NCI-H524 treated with DMSO at 0.1 percent for 48 hours (cell line): Measurements from ENCODE around the gene TNFAIP3.
"Not testable (repeated sequence)": the region's sequence is repeated elsewhere in the genome, so short reads cannot be mapped to it uniquely, and the experiment has no call there.

Experiments used
- DNase-seq: peaks from one replicate; lab custom pipeline; 2025; lab: John Stamatoyannopoulos, UW

The TNFAIP3 gene

GRCh38 chr6:137866914-137867684 lies at the start of gene TNFAIP3:
Gene TNFAIP3, plus strand, starts transcription at chr6:137867259. Its CDS starts 3,969 bp downstream, at chr6:137871228.
- DNase-seq, result peak; percentile 34

- no peak for DNase-seq
Measured at GRCh38 chr6:137818440-137818839, 48.6 kb upstream of the TNFAIP3 start.

DNA sequence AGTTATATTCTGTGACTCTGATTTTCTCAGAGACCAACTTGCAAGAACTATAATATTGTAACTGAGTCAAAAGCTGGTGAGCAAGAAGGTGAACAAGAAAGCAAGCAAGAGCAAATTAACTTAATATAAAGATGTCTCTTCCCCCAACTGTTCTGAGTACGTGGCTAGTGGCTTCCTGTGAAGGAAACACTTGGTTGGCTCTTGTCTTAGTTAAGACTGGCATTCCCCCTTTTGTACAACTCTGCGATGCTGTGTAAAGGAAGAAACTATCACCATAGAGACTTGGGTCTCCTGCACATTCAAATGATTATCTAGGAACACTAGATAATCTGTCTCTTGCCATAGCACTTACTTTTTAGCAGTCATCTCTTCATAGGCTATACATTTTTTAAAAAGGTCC lies 47.3 kb upstream of the TNFAIP3 start:
- no peak for DNase-seq

GRCh38 chr6:137820425-137820824 lies 46.6 kb upstream of the TNFAIP3 start:
- no peak for DNase-seq

GRCh38 chr6:137820952-137821351 lies 46.1 kb upstream of the TNFAIP3 start:
- no peak for DNase-seq

- DNase-seq, result peak; percentile 38
Measured at GRCh38 chr6:137821491-137821890, 45.6 kb upstream of the TNFAIP3 start.

GRCh38 chr6:137823826-137824555 lies 43.1 kb upstream of the TNFAIP3 start:
- DNase-seq, result peak; percentile 78

DNA sequence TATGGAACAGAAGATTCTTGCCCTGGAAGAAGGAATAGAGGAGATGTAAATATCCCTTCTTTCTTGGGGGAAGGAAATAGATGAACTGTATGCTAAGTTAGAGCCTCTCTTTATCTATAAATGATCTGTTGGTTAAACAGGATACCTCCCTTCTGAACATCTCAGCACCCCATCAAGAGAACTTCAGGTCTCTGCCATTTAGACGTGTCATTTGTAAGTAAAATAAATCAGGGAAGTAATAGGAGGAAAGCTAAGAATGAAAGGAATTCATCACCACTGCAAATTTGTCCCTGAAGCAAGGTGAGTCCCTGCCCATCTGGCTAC lies 42.5 kb upstream of the TNFAIP3 start:
- DNase-seq, result no peak

DNA sequence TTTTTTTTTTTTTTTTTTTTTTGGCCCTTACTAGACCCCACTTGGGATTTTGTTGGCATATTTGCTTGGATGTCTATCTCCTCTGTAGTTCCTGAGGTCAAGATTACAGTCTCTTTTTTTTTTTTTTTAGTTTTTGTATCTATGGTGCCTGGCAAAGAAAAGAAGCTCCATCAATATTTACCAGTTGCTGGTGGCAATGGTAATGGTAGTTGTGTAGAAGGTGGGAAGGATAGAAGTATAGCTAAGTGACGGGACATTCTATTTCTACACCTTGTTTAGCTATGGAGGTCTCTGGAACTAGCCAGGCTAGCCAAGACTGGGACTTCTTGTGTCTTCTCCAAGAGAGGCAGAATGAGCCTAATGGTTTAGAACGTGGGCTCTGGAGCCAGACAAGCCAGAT lies 42.2 kb upstream of the TNFAIP3 start:
- no peak for DNase-seq

GRCh38 chr6:137827411-137827940 lies 39.6 kb upstream of the TNFAIP3 start:
- no peak for DNase-seq

DNA sequence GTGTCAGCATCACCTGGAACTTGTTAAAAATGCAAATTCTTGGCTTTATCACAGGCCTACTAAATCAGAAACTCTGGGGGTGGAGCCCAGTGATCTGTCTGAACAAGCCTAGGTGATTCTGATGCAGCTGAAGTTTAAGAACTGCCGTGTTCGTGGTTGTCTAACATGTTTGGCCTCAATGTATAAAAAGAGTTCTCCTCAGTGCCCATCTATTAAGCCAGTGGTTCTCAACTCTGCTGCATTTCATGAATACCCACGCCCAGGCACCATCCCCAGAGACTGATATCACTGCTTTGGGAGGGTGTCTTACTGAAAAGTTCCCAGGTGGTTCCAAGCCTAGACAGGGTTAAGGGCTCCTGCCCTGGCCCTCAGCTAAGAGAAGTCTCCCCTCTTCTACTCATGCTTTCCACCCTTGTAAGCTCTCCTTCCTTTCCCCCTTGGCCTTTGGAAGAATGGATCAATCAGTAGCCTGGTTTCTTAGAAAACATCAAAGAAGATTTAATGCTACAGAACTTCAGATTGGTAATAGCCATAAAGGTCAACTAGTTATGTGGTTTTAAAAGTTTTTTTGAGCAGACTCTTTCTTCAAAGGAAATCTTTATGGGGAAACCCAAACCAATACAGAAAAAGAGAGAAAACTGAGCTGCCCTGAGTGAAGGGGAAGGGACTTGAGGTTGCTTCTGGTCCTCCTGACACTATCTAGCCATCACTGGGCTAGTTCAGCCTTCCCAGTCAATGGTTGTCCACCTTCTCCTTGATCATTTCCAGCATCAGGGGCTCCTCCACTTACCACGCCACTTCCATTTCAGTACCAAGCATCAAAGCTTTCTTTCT lies 38.9 kb upstream of the TNFAIP3 start:
- DNase-seq, result no peak

- no peak for DNase-seq
Measured at GRCh38 chr6:137829641-137830083, 37.4 kb upstream of the TNFAIP3 start.

GRCh38 chr6:137830511-137830911 lies 36.5 kb upstream of the TNFAIP3 start:
- no peak for DNase-seq

DNA sequence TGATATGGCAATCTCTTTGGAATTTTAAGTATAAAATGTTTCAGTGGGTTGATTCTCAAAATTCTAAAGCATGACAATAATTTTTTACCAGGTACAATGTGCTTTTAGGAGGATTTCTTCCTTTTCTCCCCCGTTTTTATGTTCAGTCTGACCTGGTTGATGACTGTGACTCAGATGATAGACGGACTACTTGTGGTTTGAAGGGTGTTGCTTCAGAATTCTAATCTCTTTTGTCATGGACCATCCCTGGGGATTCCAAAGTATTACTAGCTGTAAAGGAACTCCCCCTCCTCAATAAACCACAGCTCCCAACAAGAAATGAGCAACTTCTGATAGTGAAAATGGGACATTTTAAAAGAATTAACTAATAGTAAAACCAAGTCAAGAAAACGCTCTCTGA lies 34.9 kb upstream of the TNFAIP3 start:
- DNase-seq, result no peak

DNA sequence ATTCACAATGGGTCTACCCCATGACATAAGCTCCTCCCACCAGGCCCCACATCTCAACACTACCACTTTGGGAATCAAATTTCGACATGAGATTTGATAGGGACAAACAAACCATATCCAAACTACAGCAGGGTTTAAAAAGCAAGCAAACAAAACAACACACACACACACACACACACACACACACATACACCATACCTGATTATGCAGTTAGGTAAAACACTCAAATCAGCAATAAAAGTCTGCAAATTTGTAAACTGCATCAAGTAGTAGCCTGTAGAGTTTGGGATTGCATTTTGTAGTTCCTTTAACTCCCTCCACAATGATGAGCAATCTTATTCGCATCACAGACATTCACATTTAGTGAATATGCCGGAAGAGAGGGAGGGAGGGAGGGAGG lies 32.6 kb upstream of the TNFAIP3 start:
- no peak for DNase-seq

DNA sequence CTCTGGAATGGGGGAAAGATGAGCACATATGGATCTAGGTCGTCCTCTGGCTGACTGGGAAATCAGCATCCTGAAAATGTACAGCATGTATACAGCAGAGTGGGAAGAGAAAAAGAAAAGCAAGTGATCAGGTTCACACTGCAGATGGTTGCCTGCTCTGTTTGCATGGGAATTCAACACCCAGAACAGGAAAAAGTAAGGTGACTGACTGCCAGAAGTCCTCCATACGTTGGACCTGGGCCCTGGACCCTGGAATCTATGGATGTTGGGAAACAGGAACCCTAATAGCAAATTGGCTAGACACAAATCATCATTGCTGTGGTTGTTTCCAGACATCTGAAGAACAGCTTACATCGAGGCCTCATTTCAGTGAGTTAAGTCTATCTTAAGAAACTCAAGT lies 30.3 kb upstream of the TNFAIP3 start:
- DNase-seq, result no peak

DNA sequence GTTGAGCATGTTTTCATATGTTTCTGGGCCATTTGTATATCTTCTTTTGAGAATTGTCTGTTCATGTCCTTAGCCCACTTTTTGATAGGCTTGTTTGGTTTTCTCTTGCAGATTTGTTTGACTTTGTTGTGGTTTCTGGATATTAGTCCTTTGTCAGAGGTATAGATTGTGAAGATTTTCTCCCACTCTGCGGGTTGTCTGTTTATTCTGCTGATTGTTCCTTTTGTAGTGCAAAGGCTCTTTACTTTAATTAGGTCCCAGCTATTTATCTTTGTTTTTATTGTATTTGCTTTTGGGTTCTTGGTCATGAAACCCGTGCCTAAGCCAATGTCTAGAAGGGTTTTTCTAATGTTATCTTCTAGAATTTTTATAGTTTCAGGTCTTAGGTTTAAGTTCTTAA lies 29.0 kb upstream of the TNFAIP3 start:
- not testable (repeated sequence) for DNase-seq

DNA sequence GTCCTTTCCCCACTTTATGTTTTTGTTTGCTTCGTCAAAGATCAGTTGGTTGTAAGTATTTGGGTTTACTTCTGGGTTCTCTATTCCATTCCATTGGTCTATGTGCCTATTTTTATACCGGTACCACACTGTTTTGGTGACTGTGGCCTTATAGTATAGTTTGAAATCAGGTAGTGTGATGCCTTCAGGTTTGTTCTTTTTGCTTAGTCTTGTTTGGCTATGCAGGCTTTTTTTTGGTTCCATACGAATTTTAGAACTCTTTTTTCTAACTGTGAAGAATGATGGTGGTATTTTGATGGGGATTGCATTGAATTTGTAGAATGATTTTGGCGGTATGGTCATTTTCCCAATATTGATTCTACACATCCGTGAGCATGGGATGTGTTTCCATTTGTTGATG lies 28.5 kb upstream of the TNFAIP3 start:
- DNase-seq, result not testable (repeated sequence)

DNA sequence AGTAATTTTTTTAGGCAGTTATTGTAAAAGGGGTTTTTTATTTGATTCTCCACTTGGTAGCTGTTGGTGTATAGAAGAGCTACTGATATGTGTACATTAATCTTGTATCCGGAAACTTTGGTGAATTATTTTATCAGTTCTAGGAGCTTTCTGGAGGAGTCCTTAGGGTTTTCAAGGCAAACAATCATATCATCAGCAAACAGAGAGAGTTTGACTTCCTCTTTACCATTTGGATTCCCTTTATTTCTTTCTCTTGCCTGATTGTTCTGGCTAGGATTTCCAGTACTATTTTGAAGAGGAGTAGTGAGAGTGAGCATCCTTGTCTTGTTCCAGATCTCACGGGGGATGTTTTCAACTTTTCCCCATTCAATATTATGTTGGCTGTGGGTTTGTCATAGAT lies 28.0 kb upstream of the TNFAIP3 start:
- DNase-seq, result no peak

GRCh38 chr6:137840252-137840651 lies 26.8 kb upstream of the TNFAIP3 start:
- DNase-seq, result no peak

GRCh38 chr6:137843211-137843610 lies 23.8 kb upstream of the TNFAIP3 start:
- DNase-seq, result no peak

- not testable (repeated sequence) for DNase-seq
Measured at GRCh38 chr6:137844327-137844726, 22.7 kb upstream of the TNFAIP3 start.
